Measurements from ENCODE around the gene CNST. TPM values are rescaled to one million over a fixed set of nuclear protein-coding genes. Genes with fewer than 3 reads are reported as not detected.
"Not testable (repeated sequence)": the region's sequence is repeated elsewhere in the genome, so short reads cannot be mapped to it uniquely, and the experiment has no call there.

CNST gene
- total RNA-seq, 1 donor from 2014 or later = 31.4 TPM

DNA sequence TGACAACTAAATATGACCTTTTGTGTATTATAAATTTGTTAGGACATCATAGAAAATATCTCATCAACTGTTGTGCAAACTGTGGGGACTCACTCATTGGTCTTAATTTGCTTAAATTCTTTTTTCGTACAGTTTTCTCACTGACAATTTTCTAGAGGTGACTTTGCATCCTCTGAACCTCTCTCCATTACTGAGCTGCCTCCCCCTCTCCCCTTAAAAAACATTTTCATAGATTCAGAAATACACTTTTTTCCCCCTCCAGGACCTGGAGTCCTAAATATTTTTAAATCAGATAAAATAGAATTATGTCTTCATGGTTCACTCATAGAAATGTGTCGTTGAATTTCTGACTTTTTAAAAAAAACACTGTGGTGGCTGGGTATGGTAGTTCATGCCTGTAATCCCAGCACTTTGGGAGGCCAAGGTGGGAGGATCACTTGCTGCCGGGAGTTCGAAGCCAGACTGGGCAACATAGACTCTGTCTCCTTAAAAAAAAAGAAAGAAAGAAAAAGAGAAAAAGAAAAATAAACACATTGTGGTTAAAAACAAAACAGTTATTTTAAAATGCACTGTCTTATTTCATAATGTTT is 1.5 kb downstream of the CNST start:
- peak overlapping the region; percentile 100 for H3K4me3 ChIP-seq
- no peaks in the 10 kb centered on the region for H3K27me3 ChIP-seq (ENCODE audit: low read depth)
- no peaks in the 10 kb centered on the region for H3K9me3 ChIP-seq
- TF ChIP-seq, protein P1, sequence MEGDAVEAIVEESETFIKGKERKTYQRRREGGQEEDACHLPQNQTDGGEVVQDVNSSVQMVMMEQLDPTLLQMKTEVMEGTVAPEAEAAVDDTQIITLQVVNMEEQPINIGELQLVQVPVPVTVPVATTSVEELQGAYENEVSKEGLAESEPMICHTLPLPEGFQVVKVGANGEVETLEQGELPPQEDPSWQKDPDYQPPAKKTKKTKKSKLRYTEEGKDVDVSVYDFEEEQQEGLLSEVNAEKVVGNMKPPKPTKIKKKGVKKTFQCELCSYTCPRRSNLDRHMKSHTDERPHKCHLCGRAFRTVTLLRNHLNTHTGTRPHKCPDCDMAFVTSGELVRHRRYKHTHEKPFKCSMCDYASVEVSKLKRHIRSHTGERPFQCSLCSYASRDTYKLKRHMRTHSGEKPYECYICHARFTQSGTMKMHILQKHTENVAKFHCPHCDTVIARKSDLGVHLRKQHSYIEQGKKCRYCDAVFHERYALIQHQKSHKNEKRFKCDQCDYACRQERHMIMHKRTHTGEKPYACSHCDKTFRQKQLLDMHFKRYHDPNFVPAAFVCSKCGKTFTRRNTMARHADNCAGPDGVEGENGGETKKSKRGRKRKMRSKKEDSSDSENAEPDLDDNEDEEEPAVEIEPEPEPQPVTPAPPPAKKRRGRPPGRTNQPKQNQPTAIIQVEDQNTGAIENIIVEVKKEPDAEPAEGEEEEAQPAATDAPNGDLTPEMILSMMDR (IDR thresholded peaks at IDR 0.05) = no peak
- intact Hi-C loops (cut with DNase I) = no loop called here
- DNase-seq (no peak), ATAC-seq (no peak)
- H3K4me1 ChIP-seq = peaks cover 73% of the 10 kb centered on the region
- peaks cover 14% of the 10 kb centered on the region for H3K36me3 ChIP-seq
- H3K27ac ChIP-seq = peak overlapping the region; percentile 96

DNA sequence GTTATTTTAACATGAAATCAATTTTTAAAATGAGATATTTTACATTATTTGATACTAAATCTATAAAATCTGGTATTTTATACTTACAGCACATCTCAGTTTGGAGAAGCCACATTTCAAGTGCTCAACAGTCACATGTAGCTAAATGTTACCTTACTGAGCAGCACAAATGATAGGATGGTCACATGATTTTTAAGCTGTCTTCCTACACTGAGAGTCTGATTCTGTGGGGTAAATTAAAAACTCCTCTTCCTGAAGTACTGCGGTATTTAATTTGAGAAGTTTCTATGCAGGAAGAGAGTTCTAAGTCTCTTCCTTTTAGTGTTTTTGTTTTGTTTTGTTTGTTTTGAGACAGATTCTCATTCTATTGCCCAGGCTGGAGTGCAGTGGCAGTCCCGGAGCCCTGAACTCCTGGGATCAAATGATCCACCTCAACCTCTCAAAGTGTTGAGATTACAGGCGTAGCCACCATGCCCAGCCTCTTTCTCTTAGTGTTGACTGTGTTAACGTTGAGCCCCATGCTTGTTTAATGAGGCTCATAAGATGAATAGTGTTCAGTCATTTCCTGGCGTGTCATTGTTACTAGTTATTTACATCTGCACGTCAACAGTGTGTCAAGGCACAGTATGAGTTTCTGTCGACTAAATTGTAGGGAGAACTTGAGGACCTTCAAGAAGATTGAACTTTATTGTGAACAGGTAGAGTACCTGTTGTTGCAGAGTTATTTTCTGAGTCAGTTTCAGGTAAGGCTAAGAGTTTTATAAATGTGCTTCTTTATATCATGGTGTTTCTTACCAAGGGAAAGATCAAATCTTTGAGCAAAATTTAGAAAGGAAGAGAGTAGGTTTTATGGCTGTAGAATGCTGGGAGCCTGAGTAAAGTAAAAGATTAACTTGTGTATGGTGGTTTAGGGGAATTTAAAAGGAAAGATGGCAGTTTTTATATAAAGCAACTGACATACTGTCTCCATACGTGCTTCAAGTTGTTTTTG is 3.3 kb downstream of the CNST start:
- no peaks in the 10 kb centered on the region for H3K27me3 ChIP-seq (ENCODE audit: low read depth)
- ATAC-seq (no peak), DNase-seq (no peak)
- H3K36me3 ChIP-seq = no peaks in the 10 kb centered on the region
- TF ChIP-seq, protein P1 (IDR thresholded peaks at IDR 0.05) = no peak
- intact Hi-C loops (cut with DNase I) = no loop called here
- peaks cover 77% of the 10 kb centered on the region for H3K4me1 ChIP-seq
- peak overlapping the region; percentile 18 for H3K4me3 ChIP-seq
- no peaks in the 10 kb centered on the region for H3K9me3 ChIP-seq
- peak overlapping the region; percentile 75 for H3K27ac ChIP-seq

DNA sequence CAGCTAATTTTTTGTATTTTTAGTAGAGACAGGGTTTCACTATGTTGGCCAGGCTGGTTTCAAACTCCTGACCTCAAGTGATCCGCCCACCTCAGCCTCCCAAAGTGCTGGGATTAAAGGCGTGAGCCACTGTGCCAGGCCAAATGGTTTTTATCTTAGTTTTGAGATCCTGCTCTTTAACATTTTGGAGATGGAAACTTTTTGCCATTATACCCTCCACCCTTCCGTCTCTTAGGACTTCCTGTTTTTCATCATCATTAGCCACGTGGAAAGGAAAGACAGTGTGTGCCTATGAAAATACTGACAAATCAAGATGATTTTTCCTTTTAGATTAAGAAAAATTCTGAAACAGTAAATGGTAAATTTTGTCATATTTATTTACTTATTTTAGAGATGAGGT is 5.1 kb downstream of the CNST start:
- H3K27ac ChIP-seq = peak overlapping the region; percentile 75
- intact Hi-C loops (cut with DNase I); H3K36me3 ChIP-seq; H3K27me3 ChIP-seq (ENCODE audit: low read depth); H3K4me3 ChIP-seq; DNase-seq; H3K9me3 ChIP-seq; ATAC-seq: not testable (repeated sequence)
- H3K4me1 ChIP-seq = peaks cover 67% of the 10 kb centered on the region

DNA sequence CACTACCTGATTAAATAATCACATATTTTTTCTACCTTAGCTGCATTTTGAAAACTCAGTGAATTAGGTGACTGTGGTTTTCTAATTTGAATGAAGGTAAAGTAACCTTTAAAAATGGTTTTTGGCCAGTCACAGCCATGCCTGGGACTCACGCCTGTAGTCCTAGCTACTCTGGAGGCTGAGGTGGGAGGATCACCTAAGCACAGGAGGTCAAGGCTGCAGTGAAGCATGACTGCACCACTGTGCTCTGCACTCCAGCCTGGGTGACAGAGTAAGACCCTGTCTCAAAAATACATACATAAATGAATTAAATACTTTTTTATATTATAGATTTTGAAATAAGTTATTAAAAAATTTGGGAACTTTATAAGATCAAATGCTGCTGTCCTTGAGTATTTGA is 5.7 kb downstream of the CNST start:
- no peaks in the 10 kb centered on the region for H3K9me3 ChIP-seq
- intact Hi-C loops (cut with DNase I) = no loop called here
- peaks cover 67% of the 10 kb centered on the region for H3K4me1 ChIP-seq
- no peaks in the 10 kb centered on the region for H3K36me3 ChIP-seq
- ATAC-seq (no peak), DNase-seq (no peak)
- no peak overlapping the region for H3K4me3 ChIP-seq
- TF ChIP-seq, protein P1 (IDR thresholded peaks at IDR 0.05) = no peak
- peak overlapping the region; percentile 75 for H3K27ac ChIP-seq
- no peaks in the 10 kb centered on the region for H3K27me3 ChIP-seq (ENCODE audit: low read depth)

DNA sequence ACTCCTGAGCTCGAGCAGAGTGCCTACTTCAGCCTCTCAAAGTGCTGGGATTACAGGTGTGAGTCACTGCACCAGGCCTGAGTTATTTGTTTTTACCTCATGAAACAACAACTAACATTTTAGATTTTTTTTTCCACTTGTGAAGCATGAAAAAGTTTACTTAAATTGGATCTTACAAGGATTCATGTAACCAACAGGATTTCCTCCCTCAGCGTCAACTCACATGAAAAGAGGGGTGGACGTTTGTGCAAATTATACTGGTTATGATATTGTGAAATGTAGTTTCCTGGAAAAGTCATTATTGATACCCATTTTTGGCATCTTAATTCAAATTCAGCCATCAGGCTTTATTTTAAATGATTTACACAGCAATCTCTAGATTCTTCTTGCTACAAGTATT is 6.5 kb downstream of the CNST start:
- Histone ChIP-seq H3K36me3 (no peaks in the 10 kb centered on the region), H3K4me3 (no peak overlapping the region), H3K27ac (peak overlapping the region; percentile 50), H3K4me1 (peaks cover 64% of the 10 kb centered on the region), H3K9me3 (no peaks in the 10 kb centered on the region), H3K27me3 (ENCODE audit: low read depth) (no peaks in the 10 kb centered on the region)
- DNase-seq = no peak
- peak in 1 of 2 donors; percentile 71 for ATAC-seq
- intact Hi-C loops (cut with DNase I) = no loop called here
- TF ChIP-seq, protein P1 (IDR thresholded peaks at IDR 0.05) = no peak

DNA sequence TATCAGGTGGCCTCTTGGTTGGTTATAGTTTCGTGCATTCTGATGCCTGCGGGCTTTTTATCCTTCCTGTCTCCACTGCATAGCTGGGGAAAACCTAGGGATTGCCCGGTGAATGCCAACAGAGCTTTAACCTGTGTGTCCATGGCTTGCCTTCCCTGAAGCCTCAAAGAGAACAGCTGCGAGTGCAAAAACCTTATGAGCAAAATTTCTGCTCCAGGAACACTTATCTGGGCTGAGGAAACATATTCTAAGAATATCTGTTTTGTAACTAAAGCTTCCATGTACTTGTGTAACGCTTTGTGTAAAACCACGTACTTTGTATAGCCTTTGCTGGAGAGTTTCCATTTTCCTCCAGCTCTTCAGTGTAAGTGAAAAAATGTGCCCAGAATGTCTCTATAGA is 7.2 kb downstream of the CNST start:
- no peaks in the 10 kb centered on the region for H3K9me3 ChIP-seq
- no peak overlapping the region for H3K4me3 ChIP-seq
- H3K4me1 ChIP-seq = peaks cover 63% of the 10 kb centered on the region
- ATAC-seq (peak in 1 of 2 donors; percentile 38), DNase-seq (no peak)
- TF ChIP-seq, protein P1 (IDR thresholded peaks at IDR 0.05) = no peak
- intact Hi-C loops (cut with DNase I) = no loop called here
- no peaks in the 10 kb centered on the region for H3K27me3 ChIP-seq (ENCODE audit: low read depth)
- no peaks in the 10 kb centered on the region for H3K36me3 ChIP-seq
- peak overlapping the region; percentile 50 for H3K27ac ChIP-seq

Measured in lower lobe of right lung (tissue), 2 donors.